A673 (cell line): ENCODE data around the gene TOLLIP. TPM values are rescaled to one million over a fixed set of nuclear protein-coding genes. Genes with fewer than 3 reads are reported as not detected.

Experiments
- BruUV-seq: library from RNA; stranded (reverse); fragments of 400-500 nt; replicated peaks from 2 replicates; lab custom pipeline; 2021; lab: Mats Ljungman, UMichigan
- CTCF ChIA-PET: fragments of 300-600 bp; sonication (Branson Sonifier 250); formaldehyde crosslinking; loops from one replicate; lab custom pipeline; 2022; ENCODE audit warnings: antibody characterized with exemption; lab: Charles Lee
- POLR2A ChIA-PET: fragments of 300-600 bp; sonication (Branson Sonifier 250); formaldehyde crosslinking; loops from one replicate; lab custom pipeline; 2022; ENCODE audit warnings: antibody characterized with exemption; ENCODE audit not compliant: low non-redundant PET; lab: Charles Lee
- DNase-seq: peaks from one replicate; pipeline ENCODE4 v3.0.0-alpha.2; 2015; ENCODE audit warnings: low spot score
- H3K27ac ChIP-seq: fragments of 200-600 bp; sonication (generic); 2 replicates; pipeline ENCODE4 v1.5.1; 2016; ENCODE audit warnings: mixed run types, low read depth, mild to moderate bottlenecking, mixed read lengths, antibody characterized with exemption, low read length; ENCODE audit not compliant: poor library complexity, severe bottlenecking
- H3K27me3 ChIP-seq: fragments of 200-600 bp; sonication (generic); replicated peaks from 2 replicates; pipeline ENCODE4 v1.6.1; 2017; ENCODE audit warnings: mixed run types, low read depth, mild to moderate bottlenecking, mixed read lengths, antibody characterized with exemption, low read length; ENCODE audit not compliant: insufficient read depth, poor library complexity
- H3K36me3 ChIP-seq: fragments of 200-600 bp; sonication (generic); 2 replicates; pipeline ENCODE4 v1.6.1; 2016; ENCODE audit warnings: mixed run types, mild to moderate bottlenecking, mixed read lengths, antibody characterized with exemption, low read length; ENCODE audit not compliant: insufficient read depth, poor library complexity, severe bottlenecking
- H3K4me1 ChIP-seq: fragments of 200-600 bp; sonication (generic); 2 replicates; pipeline ENCODE4 v1.6.1; 2017; ENCODE audit warnings: mixed run types, mild to moderate bottlenecking, mixed read lengths, antibody characterized with exemption, low read length; ENCODE audit not compliant: insufficient read depth, poor library complexity, severe bottlenecking
- H3K4me3 ChIP-seq: fragments of 200-600 bp; sonication (generic); 2 replicates; pipeline ENCODE4 v1.5.1; 2016; ENCODE audit warnings: low read depth, mixed run types, mild to moderate bottlenecking, mixed read lengths, low read length; ENCODE audit not compliant: poor library complexity, severe bottlenecking
- H3K9me3 ChIP-seq: fragments of 200-600 bp; sonication (generic); 2 replicates; pipeline ENCODE4 v1.6.1; 2016; ENCODE audit warnings: mixed run types, low read depth, mild to moderate bottlenecking, mixed read lengths, antibody characterized with exemption, low read length; ENCODE audit not compliant: poor library complexity, severe bottlenecking
- EZH2 ChIP-seq: fragments of 200-600 bp; sonication (generic); IDR thresholded peaks from 2 replicates; pipeline ENCODE4 v1.6.1; 2017; ENCODE audit warnings: borderline replicate concordance, low read depth, mild to moderate bottlenecking, mixed read lengths, antibody characterized with exemption, low read length; ENCODE audit not compliant: poor library complexity, severe bottlenecking
- intact Hi-C: fragments of 100-400 bp; cut with micrococcal nuclease; formaldehyde crosslinking; loops from one replicate; pipeline ENCODE4 v1.10.0; 2022; ENCODE audit not compliant: unreplicated experiment
- total RNA-seq: library from RNA; stranded (reverse); gene quantifications from 2 replicates; pipeline ENCODE4 v1.2.3, GENCODE V29; 2021
- TF ChIP-seq, protein P1 (sequence below): fragments of 300-800, 200-600 bp; sonication (generic); conservative IDR thresholded peaks from 2 replicates; pipeline ENCODE4 v1.5.1; 2017; ENCODE audit warnings: low read depth, mild to moderate bottlenecking, antibody characterized with exemption, low read length, moderate library complexity, mixed read lengths

TOLLIP gene
- total RNA-seq, 1 experiment from 2014 or later, result 32.5 TPM

DNA sequence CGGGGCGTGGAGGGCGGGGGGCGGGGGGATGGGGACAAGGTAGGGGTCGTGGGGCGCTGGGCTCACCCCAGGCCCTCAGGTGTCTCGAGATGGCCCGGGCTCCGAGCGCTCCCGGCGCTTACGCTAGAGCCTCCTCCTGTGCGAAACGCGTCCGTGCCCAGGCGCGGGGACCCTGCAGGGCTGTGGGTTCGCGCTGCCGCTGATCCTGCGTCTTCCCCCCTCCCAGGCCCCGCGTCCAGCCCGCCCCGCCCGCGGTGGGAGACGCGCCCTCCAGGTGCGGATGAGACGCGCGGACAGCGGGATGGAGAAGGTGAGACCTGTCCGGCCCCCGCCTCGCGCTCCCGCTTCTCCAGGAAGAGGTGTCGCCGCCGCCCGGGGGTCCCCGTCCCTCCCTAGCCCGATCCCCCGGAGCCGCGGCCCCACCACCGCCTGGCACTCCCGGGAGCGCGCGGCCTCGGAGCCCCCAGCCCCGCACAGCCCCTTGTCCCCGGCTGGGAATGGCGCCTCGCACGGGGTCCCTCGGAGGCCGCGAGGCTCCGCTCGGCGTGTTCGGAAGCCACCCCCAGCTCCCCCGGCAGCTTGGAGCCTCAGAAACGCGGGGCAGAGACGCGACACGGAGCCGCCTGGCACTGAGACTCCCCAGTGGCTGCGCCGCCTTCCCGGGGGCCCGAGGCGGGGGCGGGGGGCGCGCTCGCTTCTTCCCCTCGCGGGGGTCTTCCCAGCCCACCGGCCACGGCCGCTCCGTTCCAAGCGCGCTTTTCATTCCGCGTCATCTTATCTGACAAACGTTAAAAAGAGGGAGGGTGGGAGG, 27.6 kb upstream of the TOLLIP start:
- Histone ChIP-seq H3K9me3 (no peaks in the 10 kb centered on the region), H3K27ac (no peak overlapping the region), H3K27me3 (no peaks in the 10 kb centered on the region), H3K4me3 (peak overlapping the region; percentile 34), H3K4me1 (peaks cover 9% of the 10 kb centered on the region), H3K36me3 (no peaks in the 10 kb centered on the region)
- ChIA-PET POLR2A (no interaction called here), CTCF (no interaction called here)
- intact Hi-C loops, result no loop called here
- no TSS peak for BruUV-seq
- no peak for TF ChIP-seq EZH2
- TF ChIP-seq, protein P1, sequence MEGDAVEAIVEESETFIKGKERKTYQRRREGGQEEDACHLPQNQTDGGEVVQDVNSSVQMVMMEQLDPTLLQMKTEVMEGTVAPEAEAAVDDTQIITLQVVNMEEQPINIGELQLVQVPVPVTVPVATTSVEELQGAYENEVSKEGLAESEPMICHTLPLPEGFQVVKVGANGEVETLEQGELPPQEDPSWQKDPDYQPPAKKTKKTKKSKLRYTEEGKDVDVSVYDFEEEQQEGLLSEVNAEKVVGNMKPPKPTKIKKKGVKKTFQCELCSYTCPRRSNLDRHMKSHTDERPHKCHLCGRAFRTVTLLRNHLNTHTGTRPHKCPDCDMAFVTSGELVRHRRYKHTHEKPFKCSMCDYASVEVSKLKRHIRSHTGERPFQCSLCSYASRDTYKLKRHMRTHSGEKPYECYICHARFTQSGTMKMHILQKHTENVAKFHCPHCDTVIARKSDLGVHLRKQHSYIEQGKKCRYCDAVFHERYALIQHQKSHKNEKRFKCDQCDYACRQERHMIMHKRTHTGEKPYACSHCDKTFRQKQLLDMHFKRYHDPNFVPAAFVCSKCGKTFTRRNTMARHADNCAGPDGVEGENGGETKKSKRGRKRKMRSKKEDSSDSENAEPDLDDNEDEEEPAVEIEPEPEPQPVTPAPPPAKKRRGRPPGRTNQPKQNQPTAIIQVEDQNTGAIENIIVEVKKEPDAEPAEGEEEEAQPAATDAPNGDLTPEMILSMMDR, result no peak
- DNase-seq, result peak; percentile 31

DNA sequence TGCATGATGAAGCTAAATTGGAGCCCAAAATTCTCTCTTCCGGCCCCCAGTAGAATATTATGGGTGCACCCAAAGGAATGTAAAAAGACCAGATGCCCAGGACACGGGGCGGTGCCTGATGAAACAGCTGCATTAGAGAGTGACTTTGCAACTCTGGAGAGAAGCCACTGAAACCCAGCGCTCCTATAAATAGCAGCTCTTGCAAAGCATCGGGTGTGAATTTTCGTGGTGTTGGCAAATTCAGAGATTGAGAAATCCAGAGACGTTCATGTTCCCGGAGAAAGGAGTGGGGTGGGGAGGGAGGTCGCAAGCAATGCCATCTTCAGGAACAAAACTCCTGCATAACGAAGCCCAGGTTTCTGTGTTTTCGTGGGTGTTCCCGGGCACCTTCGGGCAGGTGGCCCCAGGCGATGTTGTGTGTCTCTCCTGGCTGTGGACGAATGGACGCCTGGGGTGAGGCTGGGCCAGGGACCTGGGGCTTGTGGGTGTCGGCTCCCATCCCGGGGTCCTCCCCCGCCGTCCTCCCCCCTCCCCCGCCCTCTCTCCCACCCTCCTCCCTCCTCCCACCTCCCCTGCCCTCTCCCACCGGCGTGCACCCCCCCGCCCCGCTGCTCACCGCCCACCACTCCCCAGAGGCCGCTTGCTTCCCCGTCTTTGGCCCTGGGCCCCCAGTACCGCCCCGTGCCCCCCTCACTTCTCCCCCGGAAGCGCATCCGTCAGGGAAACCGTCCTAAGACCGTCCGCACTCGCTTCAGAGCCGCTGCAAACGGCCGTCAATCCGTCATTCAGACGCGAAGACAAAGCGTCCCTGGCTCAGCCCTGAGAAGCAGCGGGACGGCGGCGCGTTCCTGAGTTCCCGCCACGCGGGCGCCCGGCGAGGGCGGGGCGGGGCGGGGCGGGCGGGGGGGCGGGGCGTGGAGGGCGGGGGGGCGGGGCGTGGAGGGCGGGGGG, 26.7 kb upstream of the TOLLIP start:
- Histone ChIP-seq H3K27me3 (no peaks in the 10 kb centered on the region), H3K4me1 (peaks cover 9% of the 10 kb centered on the region), H3K27ac (no peak overlapping the region), H3K4me3 (peak overlapping the region; percentile 24), H3K9me3 (no peaks in the 10 kb centered on the region), H3K36me3 (no peaks in the 10 kb centered on the region)
- POLR2A ChIA-PET, result no interaction called here
- no TSS peak for BruUV-seq
- CTCF ChIA-PET, result no interaction called here
- intact Hi-C loops, result no loop called here
- TF ChIP-seq, protein P1, result no peak
- TF ChIP-seq EZH2, result no peak
- DNase-seq, result peak; percentile 81

DNA sequence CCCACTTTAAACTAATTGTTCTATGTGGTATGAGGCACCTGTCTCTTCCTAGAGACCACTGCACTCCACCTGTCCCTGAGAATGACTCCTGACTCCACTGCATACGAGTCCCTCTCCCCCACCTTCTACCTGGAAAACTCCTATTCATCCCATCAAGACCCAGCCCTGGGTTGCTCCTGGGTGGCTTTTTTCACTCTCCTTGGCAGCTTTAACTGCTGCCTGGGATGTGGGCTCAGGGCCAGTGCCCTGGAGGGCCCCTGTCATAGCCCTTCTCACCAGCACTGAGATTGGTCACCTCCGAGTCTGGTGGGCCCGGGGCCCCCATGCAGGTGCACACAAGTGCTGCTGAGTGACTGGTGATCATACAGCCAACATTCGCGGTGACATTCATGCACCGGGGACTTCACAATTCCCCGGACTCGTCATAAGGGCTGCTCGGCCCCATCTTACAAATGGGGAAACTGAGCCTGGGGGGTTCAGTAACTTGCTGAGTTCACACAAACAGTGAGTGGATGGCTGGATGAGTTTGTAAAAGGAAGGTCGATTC, 25.9 kb upstream of the TOLLIP start:
- H3K27ac ChIP-seq, result no peak overlapping the region
- intact Hi-C loops, result no loop called here
- CTCF ChIA-PET, result no interaction called here

More for the DNA sequence above, 25.9 kb upstream of the TOLLIP start:
- POLR2A ChIA-PET, result no interaction called here
- Histone ChIP-seq H3K4me3 (peak overlapping the region; percentile 23), H3K4me1 (peaks cover 9% of the 10 kb centered on the region), H3K27me3 (no peaks in the 10 kb centered on the region), H3K9me3 (no peaks in the 10 kb centered on the region), H3K36me3 (no peaks in the 10 kb centered on the region)
- DNase-seq, result no peak
- no TSS peak for BruUV-seq
- no peak for TF ChIP-seq EZH2
